ENCODE data around the gene LHX5. TPM values are rescaled to one million over a fixed set of nuclear protein-coding genes. Genes with fewer than 3 reads are reported as not detected.

The LHX5 gene
- total RNA-seq, 1 experiment from 2014 or later = 0.07 TPM

- Histone ChIP-seq H3K27me3 (ENCODE audit: control insufficient read depth, insufficient read depth, low read length) (no peaks in the 10 kb centered on the region; the same call in none of the 2 replicates), H3K4me3 (ENCODE audit: insufficient read depth, low read depth, low read length) (no peak overlapping the region), H3K36me3 (replicated peaks; ENCODE audit: control insufficient read depth, insufficient read depth, low read length) (no peaks in the 10 kb centered on the region)
- DNase-seq = no peak
Observed at GRCh38 chr12:113445544-113446171, 26.0 kb downstream of the LHX5 start.

GRCh38 chr12:113443030-113443539 is 28.6 kb downstream of the LHX5 start:
- no peak for DNase-seq
- H3K36me3 ChIP-seq (replicated peaks; ENCODE audit: control insufficient read depth, insufficient read depth, low read length) = no peaks in the 10 kb centered on the region
- no peaks in the 10 kb centered on the region; the same call in none of the 2 replicates for H3K27me3 ChIP-seq (ENCODE audit: control insufficient read depth, insufficient read depth, low read length)
- no peak overlapping the region for H3K4me3 ChIP-seq (ENCODE audit: insufficient read depth, low read depth, low read length)

GRCh38 chr12:113440947-113441782 is 30.5 kb downstream of the LHX5 start:
- Histone ChIP-seq H3K27me3 (ENCODE audit: control insufficient read depth, insufficient read depth, low read length) (no peaks in the 10 kb centered on the region; the same call in none of the 2 replicates), H3K4me3 (ENCODE audit: insufficient read depth, low read depth, low read length) (no peak overlapping the region), H3K36me3 (replicated peaks; ENCODE audit: control insufficient read depth, insufficient read depth, low read length) (no peaks in the 10 kb centered on the region)
- DNase-seq = no peak

- Histone ChIP-seq H3K27me3 (ENCODE audit: control insufficient read depth, insufficient read depth, low read length) (no peaks in the 10 kb centered on the region; the same call in none of the 2 replicates), H3K36me3 (replicated peaks; ENCODE audit: control insufficient read depth, insufficient read depth, low read length) (no peaks in the 10 kb centered on the region), H3K4me3 (ENCODE audit: insufficient read depth, low read depth, low read length) (no peak overlapping the region)
- DNase-seq = no peak
Observed at GRCh38 chr12:113440336-113440735, 31.3 kb downstream of the LHX5 start.

- Histone ChIP-seq H3K4me3 (ENCODE audit: insufficient read depth, low read depth, low read length) (no peak overlapping the region), H3K36me3 (replicated peaks; ENCODE audit: control insufficient read depth, insufficient read depth, low read length) (no peaks in the 10 kb centered on the region), H3K27me3 (ENCODE audit: control insufficient read depth, insufficient read depth, low read length) (no peaks in the 10 kb centered on the region; the same call in none of the 2 replicates)
- peak; percentile 90 for DNase-seq
Observed at GRCh38 chr12:113439606-113440030, 32.1 kb downstream of the LHX5 start.

GRCh38 chr12:113439301-113439597 is 32.4 kb downstream of the LHX5 start:
- DNase-seq = no peak
- H3K36me3 ChIP-seq (replicated peaks; ENCODE audit: control insufficient read depth, insufficient read depth, low read length) = no peaks in the 10 kb centered on the region
- H3K27me3 ChIP-seq (ENCODE audit: control insufficient read depth, insufficient read depth, low read length) = no peaks in the 10 kb centered on the region; the same call in none of the 2 replicates
- no peak overlapping the region for H3K4me3 ChIP-seq (ENCODE audit: insufficient read depth, low read depth, low read length)

- H3K27me3 ChIP-seq (ENCODE audit: control insufficient read depth, insufficient read depth, low read length) = no peaks in the 10 kb centered on the region; the same call in none of the 2 replicates
- no peak for DNase-seq
- H3K36me3 ChIP-seq (replicated peaks; ENCODE audit: control insufficient read depth, insufficient read depth, low read length) = no peaks in the 10 kb centered on the region
- no peak overlapping the region for H3K4me3 ChIP-seq (ENCODE audit: insufficient read depth, low read depth, low read length)
Observed at GRCh38 chr12:113438523-113439300, 33.0 kb downstream of the LHX5 start.

- Histone ChIP-seq H3K27me3 (ENCODE audit: control insufficient read depth, insufficient read depth, low read length) (no peaks in the 10 kb centered on the region; the same call in none of the 2 replicates), H3K4me3 (ENCODE audit: insufficient read depth, low read depth, low read length) (no peak overlapping the region), H3K36me3 (replicated peaks; ENCODE audit: control insufficient read depth, insufficient read depth, low read length) (no peaks in the 10 kb centered on the region)
- no peak for DNase-seq
Observed at GRCh38 chr12:113437729-113438100, 34.0 kb downstream of the LHX5 start.

- Histone ChIP-seq H3K4me3 (ENCODE audit: insufficient read depth, low read depth, low read length) (no peak overlapping the region), H3K27me3 (ENCODE audit: control insufficient read depth, insufficient read depth, low read length) (no peaks in the 10 kb centered on the region; the same call in none of the 2 replicates), H3K36me3 (replicated peaks; ENCODE audit: control insufficient read depth, insufficient read depth, low read length) (no peaks in the 10 kb centered on the region)
- no peak for DNase-seq
Observed at GRCh38 chr12:113436993-113437728, 34.5 kb downstream of the LHX5 start.

- no peak for DNase-seq
- no peaks in the 10 kb centered on the region for H3K36me3 ChIP-seq (replicated peaks; ENCODE audit: control insufficient read depth, insufficient read depth, low read length)
- no peaks in the 10 kb centered on the region; the same call in 1 of the 2 replicates for H3K27me3 ChIP-seq (ENCODE audit: control insufficient read depth, insufficient read depth, low read length)
- no peak overlapping the region for H3K4me3 ChIP-seq (ENCODE audit: insufficient read depth, low read depth, low read length)
Observed at GRCh38 chr12:113436586-113436985, 35.1 kb downstream of the LHX5 start.

- no peak for DNase-seq
- no peak overlapping the region for H3K4me3 ChIP-seq (ENCODE audit: insufficient read depth, low read depth, low read length)
- H3K36me3 ChIP-seq (replicated peaks; ENCODE audit: control insufficient read depth, insufficient read depth, low read length) = no peaks in the 10 kb centered on the region
- H3K27me3 ChIP-seq (ENCODE audit: control insufficient read depth, insufficient read depth, low read length) = no peaks in the 10 kb centered on the region
Observed at GRCh38 chr12:113435367-113435766, 36.3 kb downstream of the LHX5 start.

- DNase-seq = no peak
- no peaks in the 10 kb centered on the region for H3K36me3 ChIP-seq (replicated peaks; ENCODE audit: control insufficient read depth, insufficient read depth, low read length)
- no peaks in the 10 kb centered on the region for H3K27me3 ChIP-seq (ENCODE audit: control insufficient read depth, insufficient read depth, low read length)
- no peak overlapping the region for H3K4me3 ChIP-seq (ENCODE audit: insufficient read depth, low read depth, low read length)
Observed at GRCh38 chr12:113432986-113433385, 38.7 kb downstream of the LHX5 start.

GRCh38 chr12:113428482-113428881 is 43.2 kb downstream of the LHX5 start:
- Histone ChIP-seq H3K4me3 (ENCODE audit: insufficient read depth, low read depth, low read length) (no peak overlapping the region), H3K36me3 (replicated peaks; ENCODE audit: control insufficient read depth, insufficient read depth, low read length) (no peaks in the 10 kb centered on the region), H3K27me3 (ENCODE audit: control insufficient read depth, insufficient read depth, low read length) (no peaks in the 10 kb centered on the region)
- no peak for DNase-seq

GRCh38 chr12:113427882-113428281 is 43.8 kb downstream of the LHX5 start:
- H3K36me3 ChIP-seq (replicated peaks; ENCODE audit: control insufficient read depth, insufficient read depth, low read length) = no peaks in the 10 kb centered on the region
- no peak overlapping the region for H3K4me3 ChIP-seq (ENCODE audit: insufficient read depth, low read depth, low read length)
- no peaks in the 10 kb centered on the region for H3K27me3 ChIP-seq (ENCODE audit: control insufficient read depth, insufficient read depth, low read length)
- no peak for DNase-seq

All from H7 (cell line).